GM20000 (cell line): Measurements from ENCODE around the gene KITLG.

Experiments
- DNase-seq: peaks from one replicate; pipeline ENCODE4 v3.0.0; 2012; ENCODE audit warnings: low spot score
- TF ChIP-seq, protein P1 (sequence below): IDR thresholded peaks from 2 replicates; pipeline ENCODE4 v1.5.1; 2012; ENCODE audit warnings: mild to moderate bottlenecking, control low read depth; ENCODE audit errors: extremely low read depth, missing control alignments

The KITLG gene

DNA sequence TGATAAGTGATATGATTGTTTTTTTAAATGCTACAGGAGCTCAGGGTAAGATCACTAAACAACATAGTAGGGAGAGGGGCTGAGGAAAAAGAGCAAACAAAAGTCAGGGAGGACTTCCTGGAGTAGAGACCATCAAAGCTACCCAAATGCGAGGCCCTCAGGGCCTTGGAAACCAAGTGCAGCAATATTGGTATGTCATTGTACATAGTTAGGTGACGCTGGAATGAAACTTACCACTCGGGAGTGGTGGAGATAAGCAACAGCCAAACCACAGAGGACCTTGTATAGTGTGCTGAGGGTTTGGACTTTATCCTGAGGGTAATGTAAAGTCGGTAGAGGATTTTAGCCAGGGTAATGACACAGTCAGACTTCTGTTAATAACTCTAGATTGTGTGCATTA is 13.8 kb downstream of the KITLG start:
- DNase-seq: no peak
- TF ChIP-seq, protein P1, sequence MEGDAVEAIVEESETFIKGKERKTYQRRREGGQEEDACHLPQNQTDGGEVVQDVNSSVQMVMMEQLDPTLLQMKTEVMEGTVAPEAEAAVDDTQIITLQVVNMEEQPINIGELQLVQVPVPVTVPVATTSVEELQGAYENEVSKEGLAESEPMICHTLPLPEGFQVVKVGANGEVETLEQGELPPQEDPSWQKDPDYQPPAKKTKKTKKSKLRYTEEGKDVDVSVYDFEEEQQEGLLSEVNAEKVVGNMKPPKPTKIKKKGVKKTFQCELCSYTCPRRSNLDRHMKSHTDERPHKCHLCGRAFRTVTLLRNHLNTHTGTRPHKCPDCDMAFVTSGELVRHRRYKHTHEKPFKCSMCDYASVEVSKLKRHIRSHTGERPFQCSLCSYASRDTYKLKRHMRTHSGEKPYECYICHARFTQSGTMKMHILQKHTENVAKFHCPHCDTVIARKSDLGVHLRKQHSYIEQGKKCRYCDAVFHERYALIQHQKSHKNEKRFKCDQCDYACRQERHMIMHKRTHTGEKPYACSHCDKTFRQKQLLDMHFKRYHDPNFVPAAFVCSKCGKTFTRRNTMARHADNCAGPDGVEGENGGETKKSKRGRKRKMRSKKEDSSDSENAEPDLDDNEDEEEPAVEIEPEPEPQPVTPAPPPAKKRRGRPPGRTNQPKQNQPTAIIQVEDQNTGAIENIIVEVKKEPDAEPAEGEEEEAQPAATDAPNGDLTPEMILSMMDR: no peak

DNA sequence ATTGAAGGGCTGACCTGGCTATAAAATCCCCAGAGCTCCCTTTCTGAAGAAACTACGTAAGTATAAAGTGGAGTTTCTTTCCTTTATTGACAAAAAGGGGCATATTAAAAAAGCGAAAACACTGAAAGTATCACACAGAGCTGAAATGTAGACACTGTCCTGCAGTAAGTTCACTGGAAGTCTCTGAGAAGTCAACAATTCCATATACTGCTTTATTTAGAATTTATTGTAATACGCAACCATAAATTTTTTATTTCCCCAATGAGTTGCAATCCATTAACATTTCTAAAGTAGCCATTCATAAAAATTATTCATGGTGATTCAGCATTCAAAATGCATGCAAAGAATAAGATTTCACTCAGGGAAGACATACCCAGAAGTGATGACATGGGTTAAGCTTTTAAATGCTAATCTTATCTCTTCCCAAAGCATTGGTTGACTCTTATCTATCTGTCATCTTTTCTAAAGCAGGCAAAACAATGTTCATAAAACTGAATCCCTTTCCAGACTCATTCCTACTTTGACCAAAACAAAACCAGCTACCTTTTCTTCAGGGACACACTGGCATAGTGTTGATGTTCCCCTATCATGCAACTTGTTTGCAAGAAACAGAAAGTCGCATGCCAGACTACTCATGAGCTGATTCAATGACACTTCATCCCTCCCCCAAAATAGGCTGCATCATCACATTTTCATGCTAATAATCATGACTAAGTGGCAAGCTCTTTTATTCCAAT is 17.3 kb downstream of the KITLG start:
- DNase-seq: no peak
- TF ChIP-seq, protein P1: no peak

DNA sequence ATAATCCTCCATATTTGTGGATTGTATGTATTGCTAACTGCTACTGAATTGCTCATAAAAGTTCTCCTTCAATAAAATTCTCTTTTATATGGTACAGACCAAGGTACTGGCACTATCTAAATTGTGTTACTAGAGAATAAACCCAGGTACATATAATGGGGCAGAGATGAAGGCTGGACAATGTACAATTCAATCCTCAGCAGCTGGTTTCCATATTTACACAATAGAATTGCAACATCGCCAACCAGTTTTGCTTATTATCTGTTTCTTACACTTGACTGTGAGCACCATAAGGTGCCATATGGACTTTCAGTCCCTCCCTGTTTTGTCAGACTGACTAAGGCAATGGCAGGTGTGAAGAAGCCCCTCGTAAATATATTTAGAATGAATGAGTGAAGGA is 18.1 kb downstream of the KITLG start:
- TF ChIP-seq, protein P1: no peak
- no peak for DNase-seq

DNA sequence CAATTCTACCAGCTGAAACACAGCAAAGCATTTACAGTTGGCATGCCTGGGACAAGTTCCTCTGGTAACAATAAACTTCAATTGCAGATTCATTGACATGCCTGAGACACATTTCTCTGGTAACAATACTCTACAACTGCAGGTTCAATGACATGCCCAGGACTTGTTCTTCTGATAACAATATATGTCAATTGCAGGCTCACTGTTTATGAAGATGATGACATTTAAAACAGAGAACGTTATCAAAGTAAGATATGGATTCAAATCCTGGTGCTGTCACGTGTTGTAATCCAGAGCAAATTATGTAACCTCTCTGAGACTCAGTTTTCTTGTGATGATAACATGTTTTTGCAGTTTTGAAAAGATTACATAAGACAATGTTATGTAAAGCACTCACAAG is 20.5 kb downstream of the KITLG start:
- TF ChIP-seq, protein P1: no peak
- no peak for DNase-seq

DNA sequence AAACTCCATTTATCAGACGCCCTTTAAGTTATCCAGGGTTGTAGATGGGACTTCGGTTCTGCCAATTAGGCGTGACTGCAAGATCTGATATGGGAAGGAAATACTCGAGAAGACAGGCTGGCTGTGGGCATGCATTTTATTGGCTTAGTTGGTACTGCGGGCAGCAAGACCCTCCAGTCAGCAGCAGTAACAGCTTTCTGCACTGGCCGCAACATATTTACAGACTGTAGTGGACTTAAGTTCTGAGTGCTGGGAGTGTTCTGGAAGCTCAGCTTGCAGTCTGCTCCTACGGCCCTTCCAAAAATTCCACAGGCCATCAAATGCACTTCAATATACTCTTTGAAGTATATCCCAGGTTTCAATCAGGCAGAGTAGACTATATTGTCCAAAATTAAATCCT is 21.1 kb downstream of the KITLG start:
- TF ChIP-seq, protein P1: no peak
- no peak for DNase-seq

DNA sequence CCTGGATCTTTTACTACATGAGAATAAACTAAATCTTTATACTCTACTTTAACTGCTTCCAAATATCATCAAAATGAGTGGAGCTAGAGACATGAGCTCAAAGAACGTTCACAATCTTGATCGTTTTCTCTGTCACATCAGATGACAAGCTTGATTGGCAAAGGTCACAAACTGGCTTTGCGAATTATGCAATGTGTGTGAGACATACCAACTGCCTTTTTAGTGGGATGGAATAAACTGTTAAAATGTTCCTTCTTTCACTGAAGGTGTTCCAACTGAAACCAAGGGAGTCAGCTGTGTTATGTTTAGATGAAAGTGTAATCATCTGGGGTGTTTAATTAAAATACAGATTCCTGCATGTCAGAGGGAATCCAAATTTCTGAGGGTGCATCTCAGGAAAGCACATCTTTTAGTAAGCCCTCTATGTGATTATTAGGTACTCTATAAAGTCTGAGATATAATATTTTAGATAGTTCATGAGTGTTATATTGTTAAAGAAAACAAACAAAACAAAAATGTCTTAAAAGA is 21.9 kb downstream of the KITLG start:
- TF ChIP-seq, protein P1: no peak
- DNase-seq: no peak

DNA sequence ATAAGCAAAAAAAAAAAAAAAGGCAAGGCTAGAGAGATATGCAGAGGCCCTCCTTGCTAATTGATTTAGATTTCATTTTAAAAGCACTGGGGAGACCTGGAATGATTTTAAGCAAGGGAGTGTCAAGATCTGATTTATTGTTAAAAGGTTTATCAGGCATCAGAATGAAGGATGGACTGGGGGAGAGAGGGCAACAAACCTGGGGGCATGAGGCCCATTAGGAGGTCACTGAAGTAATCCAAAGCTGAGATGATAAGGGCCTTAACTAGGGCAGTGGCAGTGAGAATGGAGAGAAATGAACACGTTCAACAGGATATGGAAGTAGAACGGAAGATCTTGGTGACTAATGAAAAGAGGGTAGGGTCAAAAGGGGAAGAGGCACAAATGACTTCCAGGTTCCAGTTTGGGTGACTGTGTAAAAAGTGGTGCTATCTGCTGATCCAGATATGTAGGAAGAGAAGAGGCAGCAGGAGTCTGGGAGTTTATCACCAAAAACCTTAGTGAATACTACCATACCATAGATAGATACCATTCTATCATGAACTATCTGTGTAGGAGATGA is 24.0 kb downstream of the KITLG start:
- TF ChIP-seq, protein P1: no peak

More for the DNA sequence above, 24.0 kb downstream of the KITLG start:
- no peak for DNase-seq
